GM21723 (cell line): ENCODE measurements around the gene ZNF442.
"Not testable (repeated sequence)": the region's sequence is repeated elsewhere in the genome, so short reads cannot be mapped to it uniquely, and the experiment has no call there.

Experiments used
- ATAC-seq: cut with Tn5 transposase; IDR thresholded peaks from one replicate; pipeline ENCODE4 v1.9.1; 2021; ENCODE audit warnings: mild to moderate bottlenecking, moderate library complexity; ENCODE audit not compliant: unreplicated experiment

ZNF442 gene

GRCh38 chr19:12365236-12366162 is at the start of gene ZNF442:
Gene ZNF442, minus strand, starts transcription at chr19:12365683. Its CDS starts 2,052 bp downstream, at chr19:12363631.
- peak; percentile 97 for ATAC-seq

DNA sequence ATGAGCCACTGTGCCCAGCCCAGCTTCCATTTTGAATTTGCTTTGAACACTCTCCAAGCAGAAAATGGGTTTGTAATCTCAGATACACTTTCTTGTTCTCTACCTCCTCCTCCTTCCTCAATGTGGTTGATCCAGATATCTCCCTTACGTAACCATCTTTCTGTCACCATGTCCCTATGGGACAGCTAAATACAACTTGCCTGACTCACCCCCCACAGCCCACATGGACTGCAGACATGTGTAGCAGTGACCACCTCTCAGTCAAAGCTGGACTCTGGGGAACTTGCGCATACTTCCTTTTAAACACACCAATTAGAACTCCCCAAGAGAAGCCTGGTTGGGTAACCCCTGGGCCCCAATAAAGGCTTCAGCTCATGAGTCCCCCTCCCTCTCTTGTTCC is 46.4 kb upstream of the ZNF442 start:
- ATAC-seq = no peak

DNA sequence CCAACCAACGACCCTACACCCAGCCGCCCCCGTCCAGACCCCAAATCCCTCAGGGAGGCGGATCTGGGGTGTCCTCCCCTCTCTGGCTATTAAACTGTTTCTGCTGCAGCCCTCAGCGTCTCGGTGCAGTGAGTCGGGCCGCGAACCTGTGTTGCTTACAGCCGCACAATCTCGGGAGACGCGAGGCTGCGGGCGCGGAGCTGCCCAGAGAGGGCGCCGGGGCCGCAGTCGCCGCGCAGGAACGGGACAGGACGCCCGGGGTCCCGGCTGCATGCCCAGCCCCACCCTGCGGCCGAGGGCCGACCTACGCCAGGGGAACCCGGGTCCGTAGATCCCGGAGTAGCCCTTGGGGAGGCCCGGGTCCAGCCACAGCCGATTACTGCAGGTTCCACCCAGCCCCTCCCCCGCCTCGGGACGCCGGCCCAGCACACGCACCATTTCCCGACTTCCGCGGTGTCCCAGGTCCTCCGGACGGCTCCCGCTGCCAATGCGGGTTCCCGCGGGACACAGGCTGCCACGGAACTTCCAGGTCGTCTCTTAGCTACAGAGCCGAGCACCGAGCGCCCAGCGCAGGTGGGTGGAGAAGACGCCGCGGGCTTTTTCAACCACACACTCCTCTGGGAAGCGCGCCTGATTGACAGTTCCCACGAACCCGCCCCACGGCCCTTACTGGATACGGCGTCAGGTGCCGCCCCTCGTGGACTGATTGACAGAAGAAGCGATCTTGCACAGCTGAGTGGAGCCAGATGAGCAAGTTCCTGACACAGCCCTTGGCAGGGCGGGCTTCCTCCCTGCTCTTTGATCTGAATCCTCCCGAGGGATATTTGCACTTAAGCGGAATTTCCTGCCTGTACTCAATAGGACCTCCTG is 35.4 kb upstream of the ZNF442 start, which contains the start of gene ZNF799:
TSS of gene ZNF799 (minus strand) at position 639 of the 870 bp plus-strand sequence. CDS start at position 438, 201 bp downstream.
- ATAC-seq = peak; percentile 87

DNA sequence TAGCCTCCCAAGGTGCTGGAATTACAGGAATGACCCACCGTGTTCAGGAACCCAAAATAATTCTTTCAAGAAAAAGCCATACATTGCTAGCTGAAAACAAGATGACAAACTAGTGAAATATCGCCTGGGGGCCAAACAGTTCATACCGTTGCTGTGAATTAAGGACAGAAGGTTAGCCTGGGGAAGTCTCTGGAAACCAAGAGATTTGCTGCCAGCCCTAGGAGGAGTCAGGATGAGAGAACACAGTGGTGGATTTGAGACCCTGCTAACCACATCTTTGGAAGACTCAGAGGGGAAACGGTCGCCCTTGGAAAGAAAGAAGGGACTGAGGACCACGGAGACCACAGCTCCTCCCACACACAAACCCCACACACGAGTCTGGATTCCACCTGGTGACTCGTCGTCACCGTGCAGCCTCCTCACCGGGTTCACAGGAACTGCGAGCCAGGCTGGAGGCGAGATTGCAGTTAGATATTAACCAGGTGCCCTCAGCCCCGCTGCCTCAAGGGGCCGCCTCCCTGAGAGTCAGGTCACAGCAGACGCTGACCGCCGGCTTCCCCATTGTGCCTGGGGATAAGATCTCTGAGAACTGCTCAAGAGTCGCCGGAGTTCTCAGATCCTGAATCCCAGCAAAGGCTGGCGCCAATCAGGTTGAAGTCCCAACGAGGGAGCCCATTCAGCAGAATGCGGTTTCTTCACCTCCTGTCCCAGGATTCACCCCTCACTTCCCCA is 34.6 kb upstream of the ZNF442 start:
- peak; percentile 39 for ATAC-seq

DNA sequence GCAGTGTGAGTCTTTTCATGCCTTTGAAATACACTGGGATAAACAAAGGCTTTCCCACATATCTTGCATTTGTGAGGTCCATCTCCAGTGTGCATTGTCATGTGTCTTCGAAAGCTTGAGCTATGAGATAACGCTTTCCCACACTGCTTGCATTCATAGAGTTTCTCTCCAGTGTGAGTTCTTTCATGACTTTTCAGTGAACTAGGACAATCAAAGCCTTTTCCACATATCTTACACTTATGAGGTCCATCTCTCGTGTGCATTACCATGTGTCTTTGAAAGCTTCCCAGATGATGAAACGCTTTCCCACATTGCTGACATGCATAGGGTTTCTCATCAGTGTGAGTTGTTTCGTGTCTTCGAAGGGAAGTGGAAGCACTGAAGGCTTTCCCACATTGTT is 25.7 kb upstream of the ZNF442 start:
- not testable (repeated sequence) for ATAC-seq

GRCh38 chr19:12386365-12386764 is 20.9 kb upstream of the ZNF442 start:
- not testable (repeated sequence) for ATAC-seq

- no peak for ATAC-seq
These were observed 14.9 kb upstream of the ZNF442 start for GRCh38 chr19:12380444-12380737.

- ATAC-seq = no peak
These were observed 14.4 kb upstream of the ZNF442 start for GRCh38 chr19:12379732-12380443.

DNA sequence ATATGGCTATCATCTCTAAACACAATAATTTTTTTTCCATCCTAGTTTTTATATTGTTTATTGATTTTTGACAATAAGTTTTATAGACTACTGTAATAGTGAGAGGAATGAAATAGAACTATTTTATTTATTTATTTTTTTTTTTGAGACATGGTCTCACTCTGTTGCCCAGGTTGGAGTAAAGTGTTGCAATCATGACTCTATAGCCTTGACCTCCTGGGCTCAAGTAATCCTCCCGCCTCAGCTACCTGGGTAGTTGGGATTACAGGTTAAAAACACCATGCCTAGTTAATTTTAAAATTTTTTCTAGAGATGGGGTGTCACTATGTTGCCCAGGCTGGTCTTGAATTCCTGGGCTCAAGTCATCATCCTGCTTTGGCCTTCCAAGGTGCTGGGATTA is 8.5 kb upstream of the ZNF442 start:
- ATAC-seq = no peak

- no peak for ATAC-seq
These were observed 870 bp downstream of the ZNF442 start for GRCh38 chr19:12364391-12365235.

- ATAC-seq = not testable (repeated sequence)
These were observed 3.2 kb downstream of the ZNF442 start for GRCh38 chr19:12362236-12362635.

- ATAC-seq = no peak
These were observed 12.1 kb downstream of the ZNF442 start for GRCh38 chr19:12353375-12353774.

GRCh38 chr19:12350890-12351197 is 14.6 kb downstream of the ZNF442 start:
- ATAC-seq = no peak

DNA sequence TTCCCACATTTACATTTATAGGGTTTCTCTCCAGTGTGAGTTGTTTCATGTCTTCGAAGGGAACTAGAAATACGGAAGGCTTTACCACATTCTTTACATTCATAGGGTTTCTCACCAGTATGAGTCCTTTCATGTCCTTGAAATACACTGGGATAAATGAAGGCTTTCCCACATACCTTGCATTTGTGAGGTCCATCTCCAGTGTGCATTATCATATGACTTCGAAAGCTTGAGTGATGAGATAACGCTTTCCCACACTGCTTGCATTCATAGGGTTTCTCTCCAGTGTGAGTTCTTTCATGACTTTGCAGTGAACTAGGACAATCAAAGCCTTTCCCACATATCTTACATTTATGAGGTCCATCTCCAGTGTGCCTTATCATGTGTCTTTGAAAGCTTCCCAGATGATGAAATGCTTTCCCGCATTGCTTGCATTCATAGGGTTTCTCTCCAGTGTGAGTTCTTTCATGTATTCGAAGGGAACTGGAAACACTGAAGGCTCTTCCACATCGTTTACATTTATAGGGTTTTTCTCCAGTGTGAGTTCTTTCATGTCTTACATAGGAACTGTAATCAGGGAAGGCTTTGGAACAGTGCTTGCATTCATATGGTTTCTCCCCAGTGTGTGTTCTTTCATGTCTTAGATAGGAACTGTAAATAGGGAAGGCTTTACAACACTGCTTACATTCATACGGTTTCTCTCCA is 15.1 kb downstream of the ZNF442 start:
- no peak for ATAC-seq

DNA sequence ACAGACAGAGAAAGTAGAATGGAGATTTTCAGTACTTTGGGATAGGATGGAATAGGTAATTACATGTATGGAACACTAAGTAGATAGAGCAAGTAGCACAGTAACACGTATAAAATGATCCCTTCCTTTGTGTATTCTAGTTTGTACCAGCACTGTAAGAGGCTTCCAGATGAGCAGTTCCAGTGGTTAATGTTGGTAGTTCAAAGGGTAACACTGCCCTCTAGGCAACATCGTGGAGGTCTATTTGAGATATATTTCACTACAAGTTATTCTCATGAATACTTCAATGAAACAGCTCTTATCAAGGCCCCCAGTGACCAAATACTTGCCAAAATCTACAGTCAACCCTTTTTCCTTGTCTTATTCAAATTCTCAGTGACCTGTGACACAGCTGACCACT is 18.6 kb downstream of the ZNF442 start:
- ATAC-seq = no peak

DNA sequence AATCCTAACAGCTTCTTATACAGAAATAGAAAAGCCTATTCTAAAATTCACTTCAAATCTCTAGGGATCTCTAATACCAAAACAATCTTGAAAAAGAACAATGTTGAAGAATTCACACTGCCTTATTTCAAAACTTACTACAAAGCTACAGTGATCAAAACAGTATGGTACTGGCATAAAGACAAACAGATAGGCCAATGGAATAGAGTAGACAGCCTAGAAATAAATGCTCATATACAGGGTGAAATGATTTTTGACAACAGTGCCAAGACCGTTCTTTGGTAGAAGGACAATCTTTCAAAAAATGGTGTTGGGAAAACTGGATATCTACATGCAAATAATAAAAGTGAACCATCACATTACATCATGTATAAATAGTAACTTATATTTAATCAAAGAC is 20.3 kb downstream of the ZNF442 start:
- ATAC-seq = no peak

DNA sequence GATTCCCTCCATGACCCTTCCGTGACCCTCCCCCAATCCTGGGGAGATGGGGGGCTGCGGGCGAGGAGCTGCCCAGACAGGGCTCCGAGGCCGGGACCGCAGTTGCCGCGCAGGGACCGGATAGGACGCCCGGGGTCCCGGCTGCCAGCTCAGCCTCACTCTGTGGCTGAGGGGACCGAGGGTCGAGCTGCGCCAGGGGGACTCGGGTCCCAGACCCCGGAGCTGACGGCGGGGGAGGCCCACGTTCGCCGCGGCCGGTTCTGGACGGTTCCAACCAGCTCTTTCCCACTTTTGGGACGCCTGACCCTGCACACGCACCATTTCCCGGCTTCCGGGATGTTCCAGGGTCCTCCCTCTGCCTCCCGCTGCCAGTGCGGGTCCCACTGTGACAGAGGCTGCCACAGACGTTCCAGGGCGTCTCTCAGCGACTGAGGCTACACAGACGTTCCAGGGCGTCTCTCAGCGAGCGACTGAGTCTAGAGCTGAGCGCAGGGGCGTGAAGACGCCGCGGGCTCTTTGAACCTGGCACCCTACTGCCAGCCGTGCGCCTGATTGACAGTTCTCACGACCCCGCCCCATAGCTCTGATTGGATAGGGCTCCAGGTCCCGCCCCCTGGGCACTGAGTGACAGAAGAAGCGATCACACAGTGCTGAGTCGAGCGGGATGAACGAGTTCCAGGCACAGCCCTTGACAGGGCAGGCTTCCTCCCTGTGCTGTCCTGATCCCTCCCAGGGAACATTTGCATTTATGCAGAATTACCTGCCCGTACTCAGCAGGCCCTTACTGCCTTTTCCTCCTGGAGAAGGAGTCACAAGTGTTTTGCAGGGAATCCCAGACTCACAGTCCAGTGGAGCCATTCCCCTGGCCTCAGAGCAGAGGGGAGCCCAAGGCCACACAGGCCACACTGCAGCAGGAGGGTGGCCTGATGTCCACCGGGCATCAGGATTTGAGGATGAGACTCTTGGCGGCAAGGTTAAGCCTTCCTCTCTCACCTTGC is 32.0 kb downstream of the ZNF442 start, which contains the start of gene ZNF563:
TSS of gene ZNF563 (minus strand) at position 472 of the 998 bp plus-strand sequence. CDS start at position 321, 151 bp downstream.
- ATAC-seq = peak; percentile 82
